GM19351 (cell line): ENCODE measurements around the gene GLYATL3.
A peak's percentile ranks its signal among the peaks of the same experiment; 100 is the strongest.

Source experiments
- ATAC-seq: cut with Tn5 transposase; IDR thresholded peaks from one replicate; pipeline ENCODE4 v1.9.1; 2021; ENCODE audit warnings: mild to moderate bottlenecking, moderate library complexity; ENCODE audit not compliant: unreplicated experiment

The GLYATL3 gene

DNA sequence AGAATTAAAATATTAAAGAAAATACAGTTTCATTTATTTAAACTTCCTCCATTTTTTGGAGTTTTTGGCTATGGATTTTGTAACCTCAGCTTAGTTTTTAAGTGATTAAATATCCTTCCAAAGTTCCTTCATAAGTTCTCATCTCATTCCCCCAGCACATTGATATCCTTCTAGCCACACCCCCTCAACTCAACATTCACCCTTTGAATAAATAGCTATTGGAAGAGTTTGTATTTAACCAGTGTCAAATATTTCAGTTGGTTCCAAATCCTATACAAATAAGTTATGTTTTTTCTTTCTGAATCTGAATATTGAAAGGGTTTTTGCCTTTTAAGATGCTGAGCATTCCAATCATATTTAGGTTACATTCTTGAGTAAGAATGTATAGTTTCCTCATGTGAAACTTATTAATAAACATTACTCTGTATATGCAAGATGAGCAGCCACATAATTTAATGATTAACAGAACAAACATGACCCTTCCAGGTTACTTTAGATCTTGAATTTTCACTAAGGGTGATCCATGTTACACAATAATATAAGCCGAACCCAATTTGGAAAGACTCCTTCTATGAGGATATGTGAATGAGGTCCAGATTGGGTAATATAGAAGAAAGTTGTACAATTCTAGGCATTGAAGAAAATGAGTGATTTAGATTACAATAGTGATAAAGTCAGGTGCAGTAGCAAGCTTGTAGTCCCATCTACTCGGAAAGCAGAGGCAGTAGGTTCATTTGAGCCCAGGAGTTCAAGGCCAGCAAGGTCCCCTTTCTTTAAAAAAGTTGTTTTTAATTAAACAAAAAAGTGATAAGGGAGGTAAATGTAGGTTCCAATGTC is 13.6 kb downstream of the GLYATL3 start:
- ATAC-seq: no peak

DNA sequence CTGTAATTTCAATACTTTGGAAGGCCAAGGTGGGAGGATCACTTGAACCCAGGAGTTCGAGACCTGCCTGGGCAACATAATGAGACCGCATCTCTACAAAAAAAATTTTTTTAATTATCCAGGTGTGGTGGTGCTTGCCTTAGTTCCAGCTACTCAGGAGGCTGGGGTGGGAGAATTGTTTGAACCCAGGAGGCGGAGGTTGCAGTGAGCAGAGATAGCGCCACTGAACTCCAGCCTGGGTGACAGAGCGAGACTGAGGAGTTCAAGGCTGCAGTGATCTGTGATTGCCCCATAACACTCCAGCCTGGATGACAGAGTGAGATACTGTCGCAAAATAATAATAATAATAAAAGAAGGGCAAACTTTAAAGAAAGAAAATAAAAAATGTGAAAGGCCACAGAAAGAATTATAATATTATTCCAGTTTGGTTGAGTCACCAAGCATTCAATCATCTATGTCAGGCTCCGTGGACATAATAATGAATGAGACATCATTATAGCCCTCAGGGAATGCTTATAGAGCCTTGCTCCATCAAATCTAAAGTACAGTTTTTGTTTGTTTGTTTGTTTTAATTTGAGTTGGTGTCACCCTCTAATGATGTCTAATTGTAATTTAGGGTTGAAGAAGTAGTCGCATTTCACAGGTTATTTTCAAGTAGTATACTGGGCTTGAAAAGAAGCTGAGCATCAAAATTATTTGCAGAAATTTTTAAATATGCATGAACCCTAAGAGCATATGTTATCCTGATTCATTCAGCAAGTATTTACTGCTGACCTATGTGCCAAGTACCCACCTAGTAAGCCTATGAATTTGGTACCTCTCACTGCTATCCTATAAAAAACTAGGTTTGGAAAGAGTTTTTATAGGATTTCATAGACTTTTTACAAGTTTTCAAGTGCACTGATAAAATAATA is 15.1 kb downstream of the GLYATL3 start:
- no peak for ATAC-seq

DNA sequence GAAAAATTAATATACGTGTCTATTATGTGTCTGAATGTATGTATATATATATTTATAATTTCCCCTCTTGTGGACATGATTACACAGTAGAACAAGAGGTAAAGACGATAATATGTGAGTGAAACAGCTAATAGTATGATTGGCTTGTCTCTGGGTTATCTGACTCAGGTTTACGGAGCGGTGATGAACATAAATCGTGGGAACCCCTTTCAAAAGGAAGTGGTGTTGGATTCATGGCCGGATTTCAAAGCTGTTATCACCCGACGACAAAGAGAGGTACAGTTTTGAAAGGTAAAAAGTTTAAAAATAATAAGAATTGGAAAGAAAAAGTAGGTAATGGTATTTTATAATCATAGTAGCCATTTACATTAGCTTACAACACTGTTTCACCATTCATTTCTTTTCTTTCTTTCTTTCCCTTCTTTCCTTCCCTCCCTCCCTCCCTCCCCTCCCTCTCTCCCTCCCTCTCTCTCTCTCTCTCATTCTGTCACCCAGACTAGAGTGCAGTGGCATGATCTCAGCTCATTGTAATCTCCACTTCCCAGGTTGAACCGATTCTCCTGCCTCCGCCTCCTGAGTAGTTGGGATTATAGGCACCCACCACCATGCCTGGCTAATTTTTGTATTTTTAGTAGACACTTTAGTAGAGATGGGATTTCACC is 15.9 kb downstream of the GLYATL3 start:
- no peak for ATAC-seq

DNA sequence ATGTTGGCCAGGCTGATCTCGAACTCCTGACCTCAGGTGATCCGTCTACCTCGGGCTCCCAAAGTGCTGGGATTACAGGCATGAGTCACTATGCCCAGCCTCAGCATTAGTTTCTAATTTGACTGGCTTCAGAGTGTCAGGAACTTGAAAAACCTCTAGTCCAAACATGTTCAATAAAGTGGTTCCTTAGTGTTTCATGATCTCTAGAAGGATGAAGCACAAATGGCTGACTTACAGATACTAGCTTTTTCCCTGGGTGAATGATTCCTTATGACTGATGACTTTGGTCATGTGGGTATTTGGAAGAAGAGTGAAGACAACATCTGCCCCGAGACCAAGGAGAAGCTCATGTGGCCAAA is 16.4 kb downstream of the GLYATL3 start:
- no peak for ATAC-seq

DNA sequence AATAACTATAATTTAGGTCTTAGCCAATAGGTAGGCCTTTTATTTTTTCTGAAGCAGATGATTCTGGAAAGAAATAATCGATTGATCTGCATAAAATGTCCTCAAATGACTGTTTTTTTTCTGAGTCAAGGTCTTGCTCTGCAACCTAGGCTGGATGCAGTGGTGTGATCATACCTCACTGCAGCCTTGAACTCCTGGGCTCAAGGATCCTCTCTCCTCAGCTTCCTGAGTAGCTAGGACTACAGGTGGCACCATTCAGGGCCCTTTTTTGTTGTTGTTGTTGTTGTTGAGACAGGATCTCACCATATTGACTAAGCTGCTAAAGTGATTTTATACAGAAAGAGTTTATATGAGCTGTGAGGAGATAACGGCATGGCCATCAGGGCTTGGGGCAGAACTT is 18.2 kb downstream of the GLYATL3 start:
- ATAC-seq: no peak

DNA sequence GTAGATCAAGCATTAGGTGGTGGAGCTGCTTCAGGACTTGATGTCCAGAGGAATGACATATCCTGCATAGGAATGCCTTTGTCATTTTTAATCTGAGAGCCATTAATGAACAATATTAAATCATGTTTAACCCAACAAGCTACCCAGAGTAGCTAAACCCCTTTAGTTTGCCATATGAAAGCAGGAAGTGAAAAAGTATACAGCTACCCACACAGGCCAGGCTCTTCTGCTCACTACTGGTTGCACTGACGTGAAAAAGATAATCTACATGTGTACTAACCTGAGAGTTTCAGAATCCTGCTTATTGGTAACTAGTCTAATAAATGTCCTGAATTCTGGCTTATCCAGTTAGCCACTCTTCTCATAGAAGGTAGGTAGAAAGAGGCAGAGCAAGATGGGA is 19.9 kb downstream of the GLYATL3 start:
- peak; percentile 99 for ATAC-seq

DNA sequence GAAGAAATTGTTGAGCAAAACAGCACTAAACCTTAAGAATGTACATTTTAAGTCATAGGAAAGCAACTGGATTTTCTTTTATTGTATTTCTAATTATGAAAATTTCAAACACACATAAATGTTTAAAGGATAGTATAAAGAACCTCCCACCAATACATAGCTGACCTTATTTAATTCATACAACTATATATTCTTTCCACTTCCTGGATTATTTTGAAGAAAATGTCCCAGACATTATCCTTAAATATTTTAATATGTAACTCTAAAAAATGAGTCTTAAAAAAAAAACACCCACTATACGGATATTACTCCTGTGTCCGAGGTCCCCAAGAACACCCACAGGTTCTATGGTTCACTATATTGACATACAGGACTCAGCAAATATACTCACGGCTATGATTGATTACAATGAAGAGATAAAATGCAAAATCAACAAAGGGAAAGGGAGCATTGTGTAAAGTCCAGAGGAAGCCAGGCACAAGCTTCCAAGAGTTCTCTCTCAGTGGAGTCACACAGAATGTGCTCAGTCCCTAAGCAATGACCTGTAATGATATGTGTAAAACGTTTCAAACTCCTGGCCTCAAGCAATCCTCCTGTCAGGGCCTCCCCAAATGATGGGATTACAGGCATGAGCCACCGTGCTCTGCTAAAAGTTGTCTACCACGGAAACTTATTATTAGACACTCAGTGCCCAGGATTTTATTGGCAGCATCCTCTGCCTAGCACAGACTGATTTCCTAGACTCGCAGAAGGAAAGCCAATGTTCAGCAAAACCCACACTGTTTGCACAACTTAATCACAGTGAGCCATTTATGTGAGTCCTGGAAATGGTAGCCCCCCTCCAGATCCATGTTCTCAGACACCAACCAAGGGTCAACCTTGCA is 23.2 kb downstream of the GLYATL3 start:
- ATAC-seq: no peak

DNA sequence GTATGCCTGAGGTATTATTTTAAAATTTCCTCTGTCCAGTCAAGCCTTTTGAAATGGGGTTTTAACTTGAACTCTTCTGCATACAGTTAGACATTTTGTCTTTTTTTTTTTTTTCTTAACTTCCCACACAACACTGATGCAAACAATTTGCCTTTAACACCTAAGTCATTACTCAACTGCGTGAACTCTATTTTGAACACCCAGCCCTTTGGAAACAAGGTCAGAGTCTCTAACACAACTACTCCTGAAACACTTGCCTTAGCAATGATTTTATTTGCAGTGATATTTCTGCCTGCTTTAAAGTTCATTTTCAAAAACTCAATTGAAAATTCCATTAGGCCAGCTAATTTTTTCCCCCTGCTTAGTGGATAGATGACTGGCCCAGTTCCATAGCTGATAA is 24.2 kb downstream of the GLYATL3 start:
- ATAC-seq: no peak

DNA sequence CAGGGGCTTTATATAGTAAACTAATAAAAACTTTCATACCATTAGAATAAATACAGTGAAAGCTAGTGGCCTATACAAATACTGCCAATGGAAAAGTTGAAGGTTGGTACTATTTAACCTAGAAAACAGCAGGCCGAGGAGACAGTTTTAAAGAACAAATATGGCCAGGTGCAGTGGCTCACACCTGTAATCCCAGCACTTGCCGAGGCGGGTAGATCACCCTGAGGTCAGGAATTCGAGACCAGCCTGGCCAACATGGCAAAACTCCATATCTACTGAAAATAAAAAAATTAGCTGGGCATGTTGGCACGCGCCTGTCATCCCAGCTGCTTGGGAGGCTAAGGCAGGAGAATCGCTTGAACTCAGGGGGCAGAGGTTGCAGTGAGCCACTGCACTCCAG is 24.8 kb downstream of the GLYATL3 start:
- no peak for ATAC-seq

DNA sequence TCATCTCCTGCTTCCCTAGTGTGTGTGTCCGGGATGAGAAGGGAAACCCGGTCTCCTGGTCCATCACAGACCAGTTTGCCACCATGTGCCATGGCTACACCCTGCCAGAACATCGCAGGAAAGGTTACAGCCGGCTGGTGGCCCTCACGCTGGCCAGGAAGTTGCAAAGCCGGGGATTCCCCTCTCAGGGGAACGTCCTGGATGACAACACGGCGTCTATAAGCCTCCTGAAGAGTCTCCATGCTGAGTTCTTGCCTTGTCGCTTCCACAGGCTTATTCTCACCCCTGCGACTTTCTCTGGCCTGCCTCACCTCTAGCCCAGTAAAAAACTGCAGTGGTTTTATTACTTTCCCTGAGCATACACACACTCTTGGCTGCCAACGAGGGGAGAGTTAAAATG is 26.9 kb downstream of the GLYATL3 start:
- ATAC-seq: no peak

DNA sequence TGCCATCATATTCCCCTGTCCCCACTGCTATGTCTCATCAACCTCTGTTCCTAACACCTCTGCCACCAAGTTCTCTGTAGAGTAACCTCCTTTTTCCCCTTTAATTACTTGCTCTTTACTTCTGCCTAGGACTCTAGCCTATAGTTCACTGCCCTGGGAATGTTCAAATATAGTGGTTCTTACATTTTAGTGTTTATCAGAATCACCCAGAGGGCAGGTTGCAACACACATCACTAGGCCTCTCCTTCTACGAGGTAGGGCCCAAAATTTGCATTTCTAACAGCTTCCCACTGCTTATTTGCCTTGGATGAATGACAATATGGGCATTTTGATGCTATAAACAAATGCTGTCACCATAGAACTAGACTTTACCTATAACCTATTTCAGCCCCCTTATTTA is 27.6 kb downstream of the GLYATL3 start:
- no peak for ATAC-seq

DNA sequence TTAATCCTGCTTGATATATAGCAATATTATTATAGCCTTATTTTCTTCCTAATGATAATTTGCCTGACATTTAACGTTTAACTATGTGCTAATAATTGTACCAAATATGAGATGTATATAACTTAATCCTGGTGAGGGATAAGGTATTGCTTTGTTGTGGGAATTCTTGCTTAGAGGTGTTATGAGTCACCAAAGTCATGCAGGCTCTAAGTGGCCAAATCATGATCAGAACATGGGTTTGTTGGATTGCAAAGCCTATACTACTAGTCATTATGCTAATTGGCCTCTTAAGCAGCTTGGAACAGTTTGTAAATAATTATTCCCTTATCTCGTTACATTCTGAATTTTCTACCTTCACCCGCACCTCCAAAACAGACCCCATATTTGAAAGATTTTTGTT is 28.8 kb downstream of the GLYATL3 start:
- ATAC-seq: no peak

DNA sequence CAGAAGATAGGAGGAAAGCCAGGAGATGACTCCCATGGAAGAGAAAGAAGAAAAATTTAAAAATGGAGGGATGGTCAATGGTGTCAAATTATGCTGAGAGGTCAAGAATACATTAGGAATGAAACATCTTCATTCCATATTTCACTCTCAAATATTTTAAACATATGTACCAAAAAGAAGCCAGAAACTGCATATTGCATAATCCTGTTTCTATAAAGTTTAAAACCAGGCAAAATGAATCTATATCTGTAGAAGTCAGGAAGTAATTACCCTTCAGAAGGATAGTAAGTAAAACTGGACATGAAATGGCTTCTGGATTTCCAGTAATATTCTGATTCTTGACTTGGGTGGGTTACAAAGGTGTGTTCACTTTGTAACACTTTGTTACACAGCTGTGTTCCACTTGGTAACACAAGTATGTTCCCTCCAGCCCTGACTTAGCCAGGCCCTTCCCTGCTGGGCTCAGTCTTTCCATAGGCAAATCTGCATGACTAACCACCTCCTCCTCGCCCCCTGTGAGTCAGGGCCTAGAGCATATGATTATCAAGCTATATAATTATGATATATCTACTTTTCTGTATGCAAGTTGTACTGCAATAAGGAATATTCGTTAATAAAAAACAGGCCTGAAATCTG is 30.5 kb downstream of the GLYATL3 start:
- ATAC-seq: no peak

DNA sequence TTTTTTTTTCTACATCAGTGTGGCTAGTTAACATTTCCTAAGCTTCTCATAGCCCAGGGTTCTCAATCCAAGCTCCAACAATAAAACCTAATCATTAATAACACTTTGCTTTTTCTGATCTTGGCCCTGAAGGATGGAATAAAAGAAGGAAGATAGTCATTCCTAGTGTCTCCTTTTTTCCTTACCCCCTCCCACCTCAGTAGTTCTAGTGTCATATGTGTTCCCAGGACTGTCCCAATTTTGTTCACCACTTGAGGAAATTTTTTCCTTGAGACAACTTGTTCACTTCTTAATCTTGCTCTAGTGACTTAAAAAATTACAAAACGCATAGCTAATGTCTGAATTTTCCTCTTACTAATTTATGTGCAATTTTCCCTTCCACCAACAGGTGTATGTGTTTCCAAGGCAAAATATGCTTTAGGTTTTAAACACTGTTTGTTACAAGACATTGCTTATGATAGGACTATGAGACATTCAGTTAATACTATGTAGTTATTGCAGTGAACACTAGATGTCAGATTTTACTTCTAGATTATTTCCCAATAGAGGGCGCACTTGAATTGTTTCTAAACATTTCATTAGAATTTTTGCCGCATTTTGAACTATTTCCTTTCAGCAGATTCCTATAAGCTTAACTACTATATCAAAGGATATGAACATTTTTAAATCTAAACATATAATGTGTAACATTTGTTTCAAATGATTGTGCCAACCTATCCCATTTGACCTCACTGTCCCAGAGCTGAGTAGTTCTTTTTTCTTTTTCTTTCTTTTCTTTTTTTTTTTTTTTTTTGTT is 32.2 kb downstream of the GLYATL3 start:
- ATAC-seq: peak; percentile 97

DNA sequence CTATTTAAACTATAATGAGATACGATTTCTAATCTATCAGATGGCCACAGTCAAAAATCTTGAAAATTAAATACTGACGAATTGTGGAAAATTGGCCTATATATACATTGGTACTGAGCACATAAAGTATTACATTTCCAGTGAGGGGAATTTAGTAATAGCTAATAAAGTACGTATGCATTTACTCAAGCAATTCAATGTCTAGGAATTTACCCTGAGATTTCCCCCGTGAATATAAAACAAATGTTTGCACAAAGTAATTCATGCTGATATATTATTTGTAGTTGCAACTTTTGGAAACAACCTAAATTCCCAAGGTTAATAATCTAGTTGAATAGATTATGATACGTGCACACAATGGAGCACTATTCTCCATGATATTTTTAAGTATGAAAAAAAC is 36.1 kb downstream of the GLYATL3 start:
- no peak for ATAC-seq

DNA sequence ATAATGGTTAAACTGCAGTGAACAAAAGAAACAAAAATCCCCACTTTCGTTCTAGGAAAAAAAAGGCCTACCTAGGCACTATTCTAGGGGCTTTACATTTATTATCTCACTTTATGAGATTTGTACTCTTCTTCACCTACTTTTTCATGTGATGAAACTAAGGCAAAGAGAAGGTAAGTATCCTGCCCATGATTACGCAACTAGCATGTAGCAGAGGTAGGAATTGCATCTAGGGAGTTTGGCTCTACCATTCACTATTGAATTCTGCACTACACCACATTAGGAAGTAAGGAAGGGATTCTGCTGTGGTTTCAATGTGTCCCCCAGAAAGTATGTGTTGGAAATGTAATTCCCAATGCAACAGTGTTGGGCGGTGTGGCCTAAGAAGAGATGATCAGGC is 39.4 kb downstream of the GLYATL3 start:
- no peak for ATAC-seq

DNA sequence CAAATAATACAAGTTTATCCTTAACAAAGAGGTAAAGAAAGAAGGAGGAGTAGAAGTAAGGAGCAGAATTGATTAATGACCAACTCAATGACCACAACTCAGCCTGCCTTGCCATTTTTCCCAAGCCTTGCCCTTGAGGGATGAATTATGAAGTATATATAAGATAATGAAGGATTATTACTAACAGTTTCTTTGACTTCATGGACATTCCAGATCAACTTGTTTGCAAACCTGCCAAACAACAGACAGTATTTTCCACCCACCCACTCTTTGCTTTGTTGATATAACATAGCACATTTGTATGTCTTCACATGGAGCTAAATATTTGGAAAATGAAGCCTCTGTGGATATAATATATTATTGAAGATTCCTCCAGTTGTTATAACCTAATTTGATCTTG is 40.9 kb downstream of the GLYATL3 start:
- ATAC-seq: no peak

DNA sequence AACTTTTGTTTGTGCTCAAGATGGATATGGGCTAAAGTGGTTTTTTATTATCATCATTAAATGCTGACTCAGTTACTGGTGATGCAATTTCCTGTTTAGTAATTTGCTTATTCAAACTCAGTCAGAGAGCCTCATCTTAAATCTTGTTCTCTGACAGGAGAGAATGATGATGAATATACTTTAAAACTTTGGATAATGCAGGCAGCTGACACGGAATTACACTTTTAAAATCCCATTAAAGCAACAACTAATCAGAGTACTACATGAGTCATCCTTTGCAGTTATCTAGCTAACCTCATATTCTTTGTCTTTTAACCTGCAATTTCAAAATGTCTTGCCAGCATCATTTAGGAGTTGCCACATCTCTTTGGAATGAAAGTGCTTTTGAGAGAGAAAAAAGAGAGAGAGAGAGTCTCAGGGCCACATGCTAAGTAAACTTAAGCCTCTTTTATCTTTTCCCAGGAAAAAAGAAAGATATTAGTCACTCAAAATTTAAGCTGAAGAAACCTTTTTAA is 41.5 kb downstream of the GLYATL3 start:
- no peak for ATAC-seq

DNA sequence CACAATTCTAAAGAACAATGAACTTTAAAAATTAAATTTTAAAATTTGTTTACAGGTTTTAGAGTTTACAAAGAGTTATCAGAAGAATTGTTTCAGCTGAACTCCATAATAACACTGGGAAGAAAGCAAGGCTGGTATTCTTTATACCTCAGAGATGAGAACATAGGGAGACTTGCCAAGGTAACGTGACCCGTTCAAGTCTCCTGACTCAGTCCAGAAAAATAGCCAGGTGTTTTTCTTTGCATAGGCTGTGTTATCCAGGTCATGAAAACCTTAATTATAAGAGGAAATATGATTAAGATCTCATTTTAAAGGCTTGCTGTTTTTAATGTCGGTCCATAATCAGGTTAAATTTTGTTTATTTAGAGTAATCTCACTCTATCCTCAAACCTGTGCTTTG is 42.2 kb downstream of the GLYATL3 start:
- no peak for ATAC-seq
